Iris pigment epithelial cell (primary cell): ENCODE results near the gene CAPN6.

Source experiments
- DNase-seq: peaks from one replicate; pipeline ENCODE4 v3.0.0-alpha.2; 2011; ENCODE audit warnings: low read depth

CAPN6 gene

DNA sequence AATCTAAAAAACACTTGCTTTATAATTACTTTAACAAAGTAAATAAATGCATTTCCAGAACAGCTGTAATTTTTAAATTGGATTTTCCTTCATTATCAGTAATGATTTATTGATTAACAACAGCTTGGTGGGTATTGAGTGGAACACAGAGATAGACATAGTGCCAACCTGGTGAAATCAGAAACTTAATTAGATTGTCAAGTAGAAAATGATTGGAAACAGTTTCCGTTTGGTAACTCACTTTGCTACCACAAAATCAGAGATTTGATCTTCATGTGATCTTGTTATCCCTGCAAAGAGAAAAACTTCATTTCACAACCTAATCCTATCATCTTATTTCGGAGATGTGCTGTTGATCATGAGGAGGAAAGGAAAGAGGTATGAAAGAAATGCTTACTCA lies 70.8 kb downstream of the CAPN6 start:
- no peak for DNase-seq
